Activated naive CD8-positive, alpha-beta T cell (primary cell): ENCODE data around the gene ONECUT3.

Source experiments
- H3K27ac Mint-ChIP-seq: one replicate; pipeline ENCODE4 v1.8.0; 2021; ENCODE audit warnings: mixed read lengths
- H3K27me3 Mint-ChIP-seq: one replicate; pipeline ENCODE4 v1.8.0; 2021; ENCODE audit warnings: mixed read lengths
- H3K36me3 Mint-ChIP-seq: one replicate; pipeline ENCODE4 v1.8.0; 2021; ENCODE audit warnings: mixed read lengths
- H3K4me1 Mint-ChIP-seq: one replicate; pipeline ENCODE4 v1.8.0; 2021; ENCODE audit warnings: low read depth, mixed read lengths
- H3K4me3 Mint-ChIP-seq: one replicate; pipeline ENCODE4 v1.8.0; 2021; ENCODE audit warnings: mild to moderate bottlenecking, mixed read lengths
- H3K9me3 Mint-ChIP-seq: one replicate; pipeline ENCODE4 v1.8.0; 2021; ENCODE audit warnings: low read depth, mixed read lengths

The ONECUT3 gene

DNA sequence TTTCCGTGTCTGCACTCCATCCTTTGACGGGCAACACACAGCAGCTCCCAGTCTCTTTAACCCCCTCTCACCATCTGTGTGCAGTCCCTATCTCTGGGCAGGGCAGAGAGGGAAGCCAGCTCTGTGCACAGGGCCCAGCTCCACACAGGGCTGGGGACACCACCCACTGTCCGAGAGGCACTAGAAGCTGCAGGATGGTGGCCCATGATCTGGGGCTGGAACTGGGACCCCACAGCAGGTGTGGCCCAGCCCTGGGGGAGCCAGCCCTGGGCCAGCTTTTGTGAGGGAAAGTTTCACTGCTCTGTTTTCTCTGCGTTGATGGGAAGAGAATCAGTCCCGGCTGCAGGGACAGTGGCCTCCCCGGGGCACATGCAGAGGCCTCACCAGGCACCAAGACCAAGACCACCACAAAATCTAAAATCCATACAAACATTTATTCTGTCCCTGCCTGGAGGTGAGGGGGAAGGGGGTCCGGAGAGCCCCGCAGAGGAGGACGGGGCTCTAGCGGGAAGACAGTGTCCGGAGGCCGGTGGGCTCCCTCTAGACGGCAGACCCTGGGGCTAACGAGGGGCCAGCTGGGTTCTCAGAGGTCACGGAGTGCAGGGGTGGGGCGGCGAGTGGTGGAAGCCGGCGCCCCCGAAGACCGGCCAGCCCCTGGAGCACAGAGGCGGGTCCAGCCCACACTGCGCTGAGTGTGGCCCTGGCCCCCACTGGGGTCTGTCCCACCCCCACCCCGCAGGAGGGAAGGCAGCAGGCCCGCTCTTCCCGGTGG is 61.7 kb downstream of the ONECUT3 start:
- H3K27ac Mint-ChIP-seq = no peak overlapping the region
- no peaks in the 10 kb centered on the region for H3K36me3 Mint-ChIP-seq
- H3K27me3 Mint-ChIP-seq = no peaks in the 10 kb centered on the region
- no peaks in the 10 kb centered on the region for H3K9me3 Mint-ChIP-seq
- H3K4me1 Mint-ChIP-seq = peaks cover 14% of the 10 kb centered on the region
- no peak overlapping the region for H3K4me3 Mint-ChIP-seq

DNA sequence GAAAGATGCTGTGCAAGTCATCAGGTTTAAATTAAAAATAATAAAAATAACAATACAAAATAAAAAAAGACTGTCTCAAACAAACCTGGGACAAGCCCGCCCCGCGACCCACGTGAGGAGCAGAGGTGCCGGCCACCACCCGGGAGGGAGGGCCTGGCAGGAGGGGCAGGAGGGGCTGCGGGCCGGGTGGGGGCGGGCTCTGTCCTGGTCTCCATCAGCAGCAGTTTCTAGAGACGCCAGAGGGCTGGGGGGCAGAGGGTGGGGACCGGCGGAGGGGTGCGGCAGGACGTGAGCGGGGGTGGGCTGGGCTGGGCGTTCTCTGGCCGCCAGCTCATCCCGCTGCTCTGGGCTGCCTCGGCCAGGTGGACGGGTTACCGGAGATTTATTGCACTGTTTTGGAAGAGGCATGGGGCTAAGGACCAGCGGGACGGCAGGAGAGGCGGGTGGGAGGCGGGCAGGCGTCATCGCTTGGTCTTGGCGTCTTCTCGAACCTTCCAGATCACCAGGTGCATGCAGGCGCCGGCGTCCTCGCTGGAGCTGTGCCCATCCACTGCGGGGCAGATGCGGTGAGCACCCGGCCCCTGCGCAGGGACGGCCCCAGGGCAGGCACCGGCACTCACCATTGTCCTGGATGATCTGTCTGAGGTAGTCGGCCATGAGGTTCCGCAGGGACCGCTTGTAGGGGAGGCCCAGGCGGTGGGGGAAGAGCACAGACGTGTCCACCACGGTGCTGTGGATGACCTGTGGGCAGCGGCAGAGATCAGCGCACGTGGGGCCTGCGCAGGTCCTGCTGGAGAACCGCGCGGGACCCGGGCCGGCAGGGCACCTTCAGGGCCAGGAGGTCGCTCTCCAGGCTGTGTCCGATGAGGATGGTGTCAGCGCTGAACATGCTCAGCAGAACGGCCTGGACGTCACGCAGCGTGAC is 62.6 kb downstream of the ONECUT3 start:
- Mint-ChIP-seq H3K27ac (no peak overlapping the region), H3K36me3 (no peaks in the 10 kb centered on the region), H3K27me3 (no peaks in the 10 kb centered on the region), H3K9me3 (no peaks in the 10 kb centered on the region), H3K4me1 (peaks cover 12% of the 10 kb centered on the region), H3K4me3 (no peak overlapping the region)

DNA sequence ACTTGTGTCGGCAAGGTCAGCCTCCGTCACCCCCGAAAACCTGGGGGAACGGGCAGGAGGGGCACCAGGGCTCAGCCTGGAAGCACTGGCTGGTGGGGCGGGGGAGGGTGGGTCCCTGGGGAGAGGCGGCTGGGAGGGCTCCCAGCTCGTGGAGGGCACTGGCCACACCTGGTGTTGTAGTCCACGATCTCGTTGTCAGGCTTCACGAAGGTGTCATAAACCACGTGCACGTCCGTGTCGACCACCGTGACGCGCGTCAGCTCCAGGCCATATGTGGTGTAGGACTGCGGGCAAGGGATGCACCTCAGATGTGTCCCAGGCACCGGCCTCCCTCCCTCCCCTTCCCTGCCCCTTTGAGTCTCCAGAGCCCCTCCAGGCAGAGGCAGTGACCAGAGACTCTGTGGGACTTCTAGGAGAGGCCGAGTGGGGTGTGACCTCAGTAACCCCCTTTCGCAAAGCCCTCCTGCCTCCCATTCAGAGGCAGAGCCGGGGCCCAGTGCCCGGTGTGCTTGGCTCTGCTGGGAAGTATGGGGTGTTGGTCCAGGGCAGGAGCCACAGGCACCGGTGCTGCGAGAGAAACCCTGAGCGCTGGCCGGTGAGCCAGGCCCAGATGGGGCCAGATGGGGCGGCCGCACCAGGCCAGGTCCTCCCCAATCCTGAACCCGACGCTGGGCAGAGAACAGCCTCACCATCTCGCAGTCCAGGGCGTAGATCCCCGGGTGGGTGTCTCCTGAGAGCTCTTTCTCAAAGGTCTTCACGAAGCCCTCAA is 63.4 kb downstream of the ONECUT3 start:
- Mint-ChIP-seq H3K4me1 (peaks cover 8% of the 10 kb centered on the region), H3K4me3 (no peak overlapping the region), H3K27ac (no peak overlapping the region), H3K36me3 (no peaks in the 10 kb centered on the region), H3K9me3 (no peaks in the 10 kb centered on the region), H3K27me3 (no peaks in the 10 kb centered on the region)

DNA sequence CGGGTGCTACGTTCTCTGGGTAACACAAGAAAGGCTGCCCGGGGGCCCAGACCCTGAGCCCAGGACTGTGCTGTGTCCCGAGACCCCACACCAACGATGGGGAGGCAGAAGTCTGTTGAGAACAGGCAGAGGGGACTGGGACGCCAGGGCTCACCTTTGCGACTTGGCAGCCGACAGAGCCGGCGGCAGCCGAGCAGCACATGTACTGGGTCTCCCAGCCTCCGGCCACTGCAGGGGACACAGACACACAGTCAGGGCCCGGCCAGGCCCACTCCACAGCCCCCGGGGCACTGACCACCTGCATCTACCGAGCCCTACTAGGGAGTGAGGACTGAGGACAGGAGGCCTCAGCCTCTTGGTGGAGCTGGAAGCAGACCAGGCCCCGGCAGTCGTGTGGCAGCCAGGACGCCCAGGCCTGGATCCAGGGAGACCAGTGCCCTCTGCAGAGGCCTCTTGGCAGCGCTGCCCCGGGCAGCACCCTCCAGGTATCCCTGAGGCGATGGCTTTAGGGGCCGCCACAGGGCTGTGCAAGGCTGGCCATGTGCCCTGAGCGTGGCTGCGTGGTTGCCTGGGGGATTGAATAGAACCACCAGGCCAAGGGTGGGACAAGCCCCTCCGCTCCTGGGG is 64.4 kb downstream of the ONECUT3 start:
- no peaks in the 10 kb centered on the region for H3K27me3 Mint-ChIP-seq
- no peak overlapping the region for H3K4me3 Mint-ChIP-seq
- no peak overlapping the region for H3K27ac Mint-ChIP-seq
- H3K4me1 Mint-ChIP-seq = peaks cover 5% of the 10 kb centered on the region
- H3K36me3 Mint-ChIP-seq = no peaks in the 10 kb centered on the region
- no peaks in the 10 kb centered on the region for H3K9me3 Mint-ChIP-seq

DNA sequence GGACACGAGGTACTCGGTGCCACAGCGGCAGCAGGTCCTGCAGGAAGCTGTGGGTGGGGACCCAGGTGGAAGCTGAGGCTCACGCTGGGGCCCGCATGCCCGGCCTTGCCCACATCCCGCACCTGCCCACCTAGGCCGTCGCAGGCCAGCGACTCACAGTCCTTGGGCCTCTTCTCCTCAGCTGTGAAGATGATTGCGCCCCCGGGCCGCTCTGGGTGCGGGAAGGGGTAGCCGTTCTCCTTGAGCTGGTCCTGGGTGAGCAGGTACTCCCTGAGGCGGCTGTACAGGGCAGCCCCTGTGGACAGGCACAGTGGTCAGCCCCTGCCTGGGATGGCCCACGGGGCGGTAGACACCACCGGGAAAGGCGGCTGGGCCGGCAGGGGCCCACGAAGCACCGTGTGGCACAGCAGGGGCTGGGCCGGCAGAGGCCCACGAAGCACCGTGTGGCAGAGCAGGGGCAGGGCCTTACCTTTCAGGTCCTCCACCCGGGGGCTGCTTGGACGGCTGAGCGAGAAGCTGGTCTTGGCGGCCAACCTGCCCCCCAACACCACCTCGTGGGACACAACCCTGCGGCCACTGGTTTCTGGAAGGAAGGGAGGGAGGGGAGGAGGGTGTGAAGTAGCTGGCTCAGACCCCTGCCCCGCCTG is 65.4 kb downstream of the ONECUT3 start:
- Mint-ChIP-seq H3K9me3 (no peaks in the 10 kb centered on the region), H3K27me3 (no peaks in the 10 kb centered on the region), H3K4me1 (no peaks in the 10 kb centered on the region), H3K4me3 (no peak overlapping the region), H3K27ac (no peak overlapping the region), H3K36me3 (no peaks in the 10 kb centered on the region)

DNA sequence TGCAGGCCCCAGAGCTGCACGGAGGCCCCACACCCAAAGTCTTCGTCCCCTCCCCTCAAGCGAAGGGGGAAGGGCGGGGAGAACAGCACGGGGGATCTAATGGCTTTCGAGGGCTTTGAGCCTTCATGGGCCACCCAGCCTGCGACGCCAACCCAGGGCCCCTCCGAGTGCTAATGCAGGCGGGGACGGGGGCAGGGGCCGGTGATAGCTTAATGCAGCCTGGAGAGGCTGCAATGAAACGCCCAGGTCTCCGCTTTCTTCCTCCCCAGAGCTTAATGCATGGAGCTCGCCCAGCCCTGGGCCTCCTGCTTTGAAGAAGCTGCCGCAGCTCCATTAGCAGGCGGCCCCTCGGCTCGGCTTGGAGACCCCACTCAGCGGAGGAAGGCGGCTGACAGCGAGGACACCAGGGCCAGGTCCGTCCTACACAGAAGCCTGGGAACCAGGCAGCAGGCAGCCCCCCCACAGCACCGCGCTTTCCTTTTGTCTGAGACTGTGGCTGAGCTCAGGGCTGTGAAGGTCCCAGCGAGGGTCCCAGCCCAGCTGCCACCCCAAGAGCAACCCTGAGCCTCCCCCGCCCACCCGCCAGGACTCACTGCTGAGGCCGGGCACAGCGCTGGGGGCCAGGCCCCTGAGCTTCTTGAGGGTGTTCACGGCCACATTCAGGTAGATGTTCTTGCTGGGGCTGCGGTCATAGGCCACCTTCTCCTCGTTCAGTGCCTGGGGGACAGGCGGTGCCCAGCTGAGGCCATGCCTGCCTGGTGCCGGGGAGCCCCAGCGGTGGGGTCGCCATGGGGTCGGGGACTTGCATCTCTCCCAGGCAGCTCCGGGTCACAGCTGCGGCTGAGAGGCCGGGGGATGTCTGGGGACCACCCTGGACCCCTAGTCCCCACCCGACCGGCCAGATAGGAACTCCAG is 66.3 kb downstream of the ONECUT3 start:
- no peak overlapping the region for H3K27ac Mint-ChIP-seq
- H3K9me3 Mint-ChIP-seq = no peaks in the 10 kb centered on the region
- no peak overlapping the region for H3K4me3 Mint-ChIP-seq
- no peaks in the 10 kb centered on the region for H3K27me3 Mint-ChIP-seq
- H3K36me3 Mint-ChIP-seq = no peaks in the 10 kb centered on the region
- H3K4me1 Mint-ChIP-seq = no peaks in the 10 kb centered on the region

DNA sequence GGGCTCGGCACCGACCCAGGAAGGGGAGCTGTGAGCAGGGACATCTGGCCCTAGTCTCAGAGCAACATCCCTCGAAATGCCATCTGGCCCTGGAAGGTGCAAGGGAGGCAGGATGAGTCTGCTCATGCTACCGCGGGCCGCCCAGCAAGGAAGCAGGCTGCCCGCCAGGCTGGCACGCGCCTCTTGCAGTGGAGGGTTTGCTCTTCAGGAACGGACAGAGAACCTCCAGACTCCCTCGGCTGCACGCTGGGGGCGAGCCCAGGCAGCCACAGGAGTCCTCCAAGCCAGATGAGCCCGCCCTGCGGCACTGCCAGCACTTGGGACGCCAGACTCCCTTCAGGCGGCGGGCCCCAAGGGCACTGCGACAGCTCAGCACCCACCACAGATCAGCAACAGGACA is 68.9 kb downstream of the ONECUT3 start:
- Mint-ChIP-seq H3K36me3 (no peaks in the 10 kb centered on the region), H3K27ac (peak overlapping the region; percentile 22), H3K27me3 (no peaks in the 10 kb centered on the region), H3K4me1 (peaks cover 1% of the 10 kb centered on the region), H3K4me3 (no peak overlapping the region), H3K9me3 (no peaks in the 10 kb centered on the region)

DNA sequence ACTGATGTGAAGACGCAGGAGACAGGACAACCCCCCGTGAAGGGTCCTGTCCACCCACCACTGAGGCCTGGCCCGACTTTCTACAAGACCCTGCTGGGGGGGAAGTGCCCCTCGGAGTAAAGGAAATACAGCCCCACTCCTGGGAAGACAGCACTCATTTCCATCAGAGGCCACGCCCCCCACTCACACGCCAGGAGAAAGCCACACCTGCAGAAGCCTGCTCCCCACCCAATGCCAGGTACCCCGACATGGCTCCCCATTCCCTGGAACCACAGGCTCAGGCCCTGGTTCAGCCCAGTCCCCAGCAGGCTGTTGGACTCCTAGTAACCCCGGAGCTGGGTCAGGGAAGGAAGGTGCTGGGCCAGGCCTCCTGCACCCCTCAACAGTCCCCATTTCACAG is 69.7 kb downstream of the ONECUT3 start:
- Mint-ChIP-seq H3K27ac (no peak overlapping the region), H3K9me3 (no peaks in the 10 kb centered on the region), H3K4me1 (peaks cover 1% of the 10 kb centered on the region), H3K36me3 (no peaks in the 10 kb centered on the region), H3K27me3 (no peaks in the 10 kb centered on the region), H3K4me3 (no peak overlapping the region)

DNA sequence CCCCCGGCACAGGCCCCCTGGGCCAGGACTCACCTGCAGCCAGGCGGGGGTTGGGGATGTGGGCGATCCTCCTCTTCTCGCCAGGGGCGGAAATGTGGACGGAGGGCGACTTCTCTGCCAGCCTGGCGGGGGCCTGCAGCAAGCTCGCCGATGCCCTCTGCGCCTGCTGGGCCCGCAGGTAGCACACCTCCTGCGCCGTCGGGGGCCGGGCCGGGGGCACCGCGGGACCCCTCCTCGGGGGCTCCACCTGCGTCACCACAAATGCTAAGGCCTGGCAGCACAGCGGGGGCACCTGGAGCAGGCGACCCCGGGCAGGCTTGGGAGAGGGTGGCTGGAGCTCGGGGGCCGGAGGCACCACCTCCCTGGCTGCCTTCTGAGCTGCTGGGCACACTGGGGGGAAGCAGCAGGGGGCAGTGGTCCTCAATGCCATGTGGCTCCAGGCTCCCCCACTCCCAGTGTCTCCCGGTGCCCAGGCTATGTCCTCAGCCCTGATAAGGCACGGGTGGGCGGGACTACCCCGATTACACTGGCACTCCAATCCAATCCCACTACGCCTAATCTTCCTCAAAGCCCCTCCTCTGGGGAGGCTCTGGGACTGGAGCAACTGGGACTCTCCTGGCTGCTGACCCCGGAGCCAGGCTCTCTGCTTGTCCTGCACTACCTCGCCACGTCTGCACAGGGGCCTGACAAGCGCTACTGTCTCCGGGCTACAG is 70.4 kb downstream of the ONECUT3 start:
- Mint-ChIP-seq H3K27ac (no peak overlapping the region), H3K9me3 (no peaks in the 10 kb centered on the region), H3K4me3 (no peak overlapping the region), H3K36me3 (no peaks in the 10 kb centered on the region), H3K27me3 (no peaks in the 10 kb centered on the region), H3K4me1 (peaks cover 1% of the 10 kb centered on the region)

DNA sequence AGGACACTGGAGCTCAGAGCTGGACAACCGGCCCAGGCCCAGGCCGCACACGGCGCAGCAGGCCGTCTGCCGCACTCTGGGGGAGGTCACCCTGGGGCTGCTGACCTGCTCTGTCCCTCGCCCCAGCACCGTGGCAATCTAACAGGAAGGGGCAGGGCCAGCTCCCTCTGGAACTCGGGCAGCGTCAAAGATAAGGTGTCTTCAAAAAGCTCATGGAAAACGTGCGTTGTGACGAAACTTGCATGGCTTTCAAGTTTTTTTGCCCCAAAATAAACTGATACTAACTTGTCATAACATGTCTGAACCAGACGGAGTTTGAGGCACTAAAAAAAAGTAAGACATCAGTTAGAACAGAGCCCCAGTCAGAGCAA is 70.9 kb downstream of the ONECUT3 start:
- H3K36me3 Mint-ChIP-seq = no peaks in the 10 kb centered on the region
- H3K9me3 Mint-ChIP-seq = no peaks in the 10 kb centered on the region
- no peak overlapping the region for H3K4me3 Mint-ChIP-seq
- peaks cover 1% of the 10 kb centered on the region for H3K4me1 Mint-ChIP-seq
- H3K27me3 Mint-ChIP-seq = no peaks in the 10 kb centered on the region
- no peak overlapping the region for H3K27ac Mint-ChIP-seq

DNA sequence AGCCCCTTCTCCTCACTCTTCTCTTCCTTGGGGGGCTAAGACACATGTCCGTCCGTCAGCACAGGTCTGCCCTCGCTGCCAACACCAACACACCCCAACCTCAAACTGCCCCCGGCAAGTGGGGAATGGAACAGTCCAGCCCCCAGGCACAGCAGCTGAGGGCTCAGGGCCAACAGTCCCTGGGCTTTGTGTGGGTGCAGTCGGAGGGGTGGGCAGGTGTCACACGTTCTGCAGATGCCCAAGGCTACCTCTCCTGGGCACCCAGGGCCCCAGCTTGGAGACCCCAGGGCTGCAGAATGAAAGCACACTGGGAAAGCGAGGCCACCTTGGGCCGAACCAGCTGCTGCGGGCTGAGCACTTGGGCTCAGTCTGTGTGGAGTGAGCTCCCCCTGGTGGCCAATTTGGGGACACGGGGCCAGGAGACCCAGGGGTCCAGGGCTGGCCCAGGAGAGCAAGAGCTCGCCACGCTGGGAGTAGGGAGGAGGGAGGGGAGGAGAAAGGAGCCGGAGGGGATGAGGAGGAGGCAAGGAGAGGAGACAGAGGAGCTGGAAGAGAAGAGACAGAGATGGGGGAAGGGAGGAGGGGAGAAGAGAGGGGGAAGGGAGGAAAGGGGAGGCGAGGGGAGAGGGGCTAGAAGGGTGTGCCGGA is 72.7 kb downstream of the ONECUT3 start:
- Mint-ChIP-seq H3K4me1 (peaks cover 1% of the 10 kb centered on the region), H3K4me3 (no peak overlapping the region), H3K36me3 (no peaks in the 10 kb centered on the region), H3K9me3 (no peaks in the 10 kb centered on the region), H3K27me3 (no peaks in the 10 kb centered on the region), H3K27ac (no peak overlapping the region)

DNA sequence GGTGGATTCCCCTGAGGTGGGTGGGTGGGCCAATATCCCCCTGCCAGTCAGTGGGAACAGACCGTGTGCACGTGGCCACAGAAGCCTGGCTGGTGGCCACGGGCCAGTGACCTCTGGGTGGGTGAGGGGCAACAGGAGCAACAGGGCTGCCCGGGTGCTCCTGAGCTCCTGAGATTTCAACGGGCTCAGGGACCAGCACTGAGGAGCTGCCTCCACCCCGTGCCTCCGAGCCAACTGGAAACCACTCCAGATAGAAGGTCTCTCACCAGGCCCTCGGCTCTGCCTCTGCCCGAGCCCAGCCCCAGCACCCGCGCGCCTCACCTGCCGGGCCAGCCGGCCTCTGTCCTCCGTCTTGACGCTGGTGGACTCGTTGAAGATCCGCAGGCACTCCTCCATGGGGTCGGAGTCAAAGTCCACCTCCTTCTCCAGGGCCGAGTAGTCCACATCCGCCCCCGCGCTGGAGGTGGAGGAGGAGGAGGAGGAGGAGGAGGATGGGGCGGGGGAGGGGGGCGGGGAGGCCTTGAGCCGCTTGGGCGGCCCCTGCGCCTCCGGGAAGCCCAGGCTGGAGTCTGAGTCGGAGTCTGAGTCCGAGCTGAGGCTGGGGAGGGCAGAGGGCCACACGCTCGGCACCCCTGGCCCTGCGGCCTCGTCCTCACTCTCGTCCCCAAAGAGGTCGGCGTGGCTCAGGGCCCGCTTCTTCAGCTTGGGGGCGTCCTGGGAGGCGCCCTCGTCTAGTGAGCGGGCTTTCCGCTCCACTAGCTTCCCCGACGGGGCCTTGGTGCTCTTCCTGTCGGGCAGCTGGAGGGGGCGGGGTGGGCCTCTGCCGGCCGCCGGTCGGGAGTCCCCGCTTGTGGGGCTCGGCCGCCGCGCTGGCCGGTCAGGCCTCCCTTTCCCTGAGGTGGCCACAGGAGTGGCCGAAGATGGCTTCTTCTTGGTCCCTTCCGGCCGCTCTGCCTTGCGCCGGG is 73.5 kb downstream of the ONECUT3 start:
- H3K36me3 Mint-ChIP-seq = no peaks in the 10 kb centered on the region
- no peaks in the 10 kb centered on the region for H3K27me3 Mint-ChIP-seq
- no peak overlapping the region for H3K27ac Mint-ChIP-seq

More for the DNA sequence above, 73.5 kb downstream of the ONECUT3 start:
- H3K4me3 Mint-ChIP-seq = no peak overlapping the region
- peaks cover 1% of the 10 kb centered on the region for H3K4me1 Mint-ChIP-seq
- H3K9me3 Mint-ChIP-seq = no peaks in the 10 kb centered on the region
